ENCODE data around the gene CRNKL1.

- no peak for TF ChIP-seq CTCF (IDR thresholded peaks at IDR 0.05)
- no peak for TF ChIP-seq POLR2AphosphoS5 (IDR thresholded peaks at IDR 0.05)
- no peak for TF ChIP-seq POLR2A (IDR thresholded peaks at IDR 0.05)
- TF ChIP-seq EP300 (IDR thresholded peaks at IDR 0.05; ENCODE audit: low read depth): no peak
Measured at GRCh38 chr20:19987046-19987445, 65.2 kb downstream of the CRNKL1 start.

Data from transverse colon (tissue), 4 donors.